Measurements from ENCODE around the gene FDXR. TPM values are rescaled to one million over a fixed set of nuclear protein-coding genes. Genes with fewer than 3 reads are reported as not detected.

Gene FDXR
- total and polyA plus RNA-seq, 2 of the 8 experiments (the other 6 are each of a cell fraction or from before 2014, with no cell fraction given): 24.2 to 31.4 TPM

DNA sequence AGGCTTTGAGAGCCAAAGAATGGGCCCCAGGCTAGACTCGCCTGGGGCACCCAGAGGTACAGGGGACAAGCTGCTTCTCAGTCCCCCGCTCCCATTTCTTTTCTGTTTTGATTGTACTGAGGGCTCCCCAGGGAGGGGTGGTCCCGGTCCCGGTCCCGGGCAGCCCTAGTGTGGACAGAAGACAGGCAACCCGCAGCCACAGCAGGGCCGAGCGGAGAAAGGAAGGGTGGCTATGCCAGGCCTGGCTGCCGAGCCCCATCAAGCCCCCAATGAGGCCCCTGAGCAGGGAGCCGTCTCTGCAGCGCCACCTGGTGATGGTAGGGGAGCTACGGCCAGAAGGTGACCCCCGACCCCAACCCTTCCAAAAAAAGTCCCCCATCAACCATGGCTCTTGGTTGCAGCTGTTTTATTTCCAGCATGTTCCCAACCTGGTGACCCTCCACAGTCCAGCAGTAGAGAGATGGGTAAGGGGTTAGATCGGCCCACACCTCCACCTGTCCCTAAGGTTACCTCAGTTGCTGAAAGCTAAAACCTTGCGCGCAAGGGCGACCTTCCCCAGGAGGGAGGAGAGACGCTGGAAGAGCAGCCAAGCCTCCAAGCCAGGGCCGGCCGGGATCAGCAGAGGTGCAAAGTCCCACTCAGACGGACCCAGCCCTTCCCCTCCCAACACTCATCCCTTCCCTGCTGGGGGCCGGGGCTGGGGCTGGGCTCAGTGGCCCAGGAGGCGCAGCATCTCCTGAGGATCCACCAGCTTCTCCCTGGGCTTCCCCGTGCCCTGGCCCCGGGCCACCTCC, 10.5 kb downstream of the FDXR start (continued):
- TF ChIP-seq, protein P1, sequence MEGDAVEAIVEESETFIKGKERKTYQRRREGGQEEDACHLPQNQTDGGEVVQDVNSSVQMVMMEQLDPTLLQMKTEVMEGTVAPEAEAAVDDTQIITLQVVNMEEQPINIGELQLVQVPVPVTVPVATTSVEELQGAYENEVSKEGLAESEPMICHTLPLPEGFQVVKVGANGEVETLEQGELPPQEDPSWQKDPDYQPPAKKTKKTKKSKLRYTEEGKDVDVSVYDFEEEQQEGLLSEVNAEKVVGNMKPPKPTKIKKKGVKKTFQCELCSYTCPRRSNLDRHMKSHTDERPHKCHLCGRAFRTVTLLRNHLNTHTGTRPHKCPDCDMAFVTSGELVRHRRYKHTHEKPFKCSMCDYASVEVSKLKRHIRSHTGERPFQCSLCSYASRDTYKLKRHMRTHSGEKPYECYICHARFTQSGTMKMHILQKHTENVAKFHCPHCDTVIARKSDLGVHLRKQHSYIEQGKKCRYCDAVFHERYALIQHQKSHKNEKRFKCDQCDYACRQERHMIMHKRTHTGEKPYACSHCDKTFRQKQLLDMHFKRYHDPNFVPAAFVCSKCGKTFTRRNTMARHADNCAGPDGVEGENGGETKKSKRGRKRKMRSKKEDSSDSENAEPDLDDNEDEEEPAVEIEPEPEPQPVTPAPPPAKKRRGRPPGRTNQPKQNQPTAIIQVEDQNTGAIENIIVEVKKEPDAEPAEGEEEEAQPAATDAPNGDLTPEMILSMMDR (IDR thresholded peaks at IDR 0.05; ENCODE audit: control extremely low read depth in 1 of 3, insufficient read depth in 1 of 3, low read depth in 1 of 3, low read length in 3 of 3): peak; percentile 83 to 87 (median 87)
- no peak for TF ChIP-seq SIRT6 (IDR thresholded peaks at IDR 0.05; ENCODE audit: low read length)
- no peak for TF ChIP-seq BRCA1 (IDR thresholded peaks at IDR 0.05; ENCODE audit: low read depth, low read length)
- TF ChIP-seq SUZ12 (IDR thresholded peaks at IDR 0.05; ENCODE audit: low read length): no peak
- TF ChIP-seq CTBP2 (IDR thresholded peaks at IDR 0.05; ENCODE audit: borderline replicate concordance, insufficient read depth, insufficient read length, low read length): no peak
- TF ChIP-seq, protein P2, sequence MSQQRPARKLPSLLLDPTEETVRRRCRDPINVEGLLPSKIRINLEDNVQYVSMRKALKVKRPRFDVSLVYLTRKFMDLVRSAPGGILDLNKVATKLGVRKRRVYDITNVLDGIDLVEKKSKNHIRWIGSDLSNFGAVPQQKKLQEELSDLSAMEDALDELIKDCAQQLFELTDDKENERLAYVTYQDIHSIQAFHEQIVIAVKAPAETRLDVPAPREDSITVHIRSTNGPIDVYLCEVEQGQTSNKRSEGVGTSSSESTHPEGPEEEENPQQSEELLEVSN (IDR thresholded peaks at IDR 0.05): no peak
- TF ChIP-seq YY1 (IDR thresholded peaks at IDR 0.05; ENCODE audit: low read depth, low read length): peak; percentile 40; the same call in 1 of the 2 replicates
- no peak for TF ChIP-seq BACH1 (IDR thresholded peaks at IDR 0.05; ENCODE audit: low read length)
- no peak for TF ChIP-seq SAP30 (IDR thresholded peaks at IDR 0.05; ENCODE audit: insufficient read depth, insufficient replicate concordance, low read length)

All from H1 (cell line).